Measurements from ENCODE around the gene REXO4. TPM values are rescaled to one million over a fixed set of nuclear protein-coding genes. Genes with fewer than 3 reads are reported as not detected.

The REXO4 gene
- total and polyA plus RNA-seq, 2 of the 13 experiments (the other 11 are each of a cell fraction or from before 2014, with no cell fraction given) = 18.5 to 30.4 TPM

GRCh38 chr9:133436681-133437080 is 18.9 kb upstream of the REXO4 start:
- no peak overlapping the region for H3K9ac ChIP-seq (ENCODE audit: insufficient read depth, low read depth, low read length)
- no peak for FAIRE-seq
- TF ChIP-seq HDAC2 (CRISPR knock-in tag; IDR thresholded peaks at IDR 0.05) (no peak), ASH2L (IDR thresholded peaks at IDR 0.05; ENCODE audit: insufficient read length, low read depth, low read length) (no peak), CEBPB (IDR thresholded peaks at IDR 0.05; ENCODE audit: borderline replicate concordance, low read depth, low read length) (peak; percentile 37; the same call in 1 of the 2 replicates), ZNF513 (CRISPR knock-in tag; conservative IDR thresholded peaks at IDR 0.05) (no peak)
- TF ChIP-seq, protein P1, sequence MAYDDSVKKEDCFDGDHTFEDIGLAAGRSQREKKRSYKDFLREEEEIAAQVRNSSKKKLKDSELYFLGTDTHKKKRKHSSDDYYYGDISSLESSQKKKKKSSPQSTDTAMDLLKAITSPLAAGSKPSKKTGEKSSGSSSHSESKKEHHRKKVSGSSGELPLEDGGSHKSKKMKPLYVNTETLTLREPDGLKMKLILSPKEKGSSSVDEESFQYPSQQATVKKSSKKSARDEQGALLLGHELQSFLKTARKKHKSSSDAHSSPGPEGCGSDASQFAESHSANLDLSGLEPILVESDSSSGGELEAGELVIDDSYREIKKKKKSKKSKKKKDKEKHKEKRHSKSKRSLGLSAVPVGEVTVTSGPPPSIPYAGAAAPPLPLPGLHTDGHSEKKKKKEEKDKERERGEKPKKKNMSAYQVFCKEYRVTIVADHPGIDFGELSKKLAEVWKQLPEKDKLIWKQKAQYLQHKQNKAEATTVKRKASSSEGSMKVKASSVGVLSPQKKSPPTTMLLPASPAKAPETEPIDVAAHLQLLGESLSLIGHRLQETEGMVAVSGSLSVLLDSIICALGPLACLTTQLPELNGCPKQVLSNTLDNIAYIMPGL (CRISPR knock-in tag; IDR thresholded peaks at IDR 0.05; ENCODE audit: borderline replicate concordance in 1 of 2, low read depth in 1 of 2) = no peak
- TF ChIP-seq, protein P2, sequence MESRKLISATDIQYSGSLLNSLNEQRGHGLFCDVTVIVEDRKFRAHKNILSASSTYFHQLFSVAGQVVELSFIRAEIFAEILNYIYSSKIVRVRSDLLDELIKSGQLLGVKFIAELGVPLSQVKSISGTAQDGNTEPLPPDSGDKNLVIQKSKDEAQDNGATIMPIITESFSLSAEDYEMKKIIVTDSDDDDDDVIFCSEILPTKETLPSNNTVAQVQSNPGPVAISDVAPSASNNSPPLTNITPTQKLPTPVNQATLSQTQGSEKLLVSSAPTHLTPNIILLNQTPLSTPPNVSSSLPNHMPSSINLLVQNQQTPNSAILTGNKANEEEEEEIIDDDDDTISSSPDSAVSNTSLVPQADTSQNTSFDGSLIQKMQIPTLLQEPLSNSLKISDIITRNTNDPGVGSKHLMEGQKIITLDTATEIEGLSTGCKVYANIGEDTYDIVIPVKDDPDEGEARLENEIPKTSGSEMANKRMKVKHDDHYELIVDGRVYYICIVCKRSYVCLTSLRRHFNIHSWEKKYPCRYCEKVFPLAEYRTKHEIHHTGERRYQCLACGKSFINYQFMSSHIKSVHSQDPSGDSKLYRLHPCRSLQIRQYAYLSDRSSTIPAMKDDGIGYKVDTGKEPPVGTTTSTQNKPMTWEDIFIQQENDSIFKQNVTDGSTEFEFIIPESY (CRISPR knock-in tag; IDR thresholded peaks at IDR 0.05) = peak; percentile 41; the same call in 1 of the 2 replicates
- peaks cover 2 to 50% of the 10 kb centered on the region in 2 experiments; a peak in 3 of 5 replicates for H3K27me3 ChIP-seq (ENCODE audit: control insufficient read depth in 1 of 2, insufficient read depth in 2 of 2, low read length in 2 of 2)
- CTCF ChIA-PET (ENCODE audit: low intra/inter-chr PET ratio, low total read pairs) = interaction anchor here (1.6 kb wide), 1 partner anchor 30 kb away, joined by 6 read pairs; no protein-coding TSS in a partner anchor
- no TSS peak for BruUV-seq (replicated peaks)
- H3K79me2 ChIP-seq (ENCODE audit: insufficient read depth, low read length) = no peaks in the 10 kb centered on the region
- intact Hi-C loops (cut with micrococcal nuclease; ENCODE audit: unreplicated experiment) = no loop called here
- no peak overlapping the region for H3K27ac ChIP-seq (ENCODE audit: extremely low read length, insufficient read depth, low read length)
- H3K36me3 ChIP-seq (replicated peaks in 1 of 2; ENCODE audit: control insufficient read depth in 1 of 2, insufficient read depth in 2 of 2, low read length in 2 of 2) = no peaks in the 10 kb centered on the region
- H3K4me1 ChIP-seq (ENCODE audit: insufficient read depth, low read length) = peaks cover 8% of the 10 kb centered on the region
- no peaks in the 10 kb centered on the region for H4K20me1 ChIP-seq (ENCODE audit: insufficient read depth, low read length)
- in situ Hi-C loops (cut with HindIII; ENCODE audit: extremely low pct_ligation_motif_present, low pct_unique_long_range_greater_than_20kb) = no loop called here
- ATAC-seq = peak; percentile 19; the same call in 2 of the 3 replicates
- no peak overlapping the region for H3K4me3 ChIP-seq (replicated peaks in 1 of 3; ENCODE audit: insufficient read depth in 1 of 3, low read depth in 2 of 3, low read length in 3 of 3)
- POLR2A ChIA-PET = interaction anchor here (1.8 kb wide), 1 partner anchor 15 kb away, joined by 4 read pairs; the partner anchor contains the start of gene ADAMTS13
- DNase-seq (ENCODE audit: low spot score) = no peak
- 27% methylated on average over 15 of the region's 16 CpGs for WGBS (ENCODE audit: low lambda C conversion rate)
- no peak overlapping the region for H2AFZ ChIP-seq (ENCODE audit: low read length)
- H3K4me2 ChIP-seq (ENCODE audit: low read depth, low read length) = no peak overlapping the region
- no peaks in the 10 kb centered on the region for H3K9me3 ChIP-seq (ENCODE audit: low read length)
